ENCODE data around the gene GIT2. TPM values are rescaled to one million over a fixed set of nuclear protein-coding genes. Genes with fewer than 3 reads are reported as not detected.
"Not testable (repeated sequence)": the region's sequence is repeated elsewhere in the genome, so short reads cannot be mapped to it uniquely, and the experiment has no call there.

Gene GIT2
- total RNA-seq, 1 experiment from 2014 or later: 36.0 TPM

- in situ Hi-C loops (cut with HindIII; ENCODE audit: low pct_unique_long_range_greater_than_20kb, low sequenced_read_pairs): no loop called here
- DNase-seq (ENCODE audit: low read depth, low spot score): no peak
These were observed 80.1 kb downstream of the GIT2 start for GRCh38 chr12:109916045-109916444.

GRCh38 chr12:109915171-109916040 is 80.8 kb downstream of the GIT2 start:
- DNase-seq (ENCODE audit: low read depth, low spot score): no peak
- in situ Hi-C loops (cut with HindIII; ENCODE audit: low pct_unique_long_range_greater_than_20kb, low sequenced_read_pairs): no loop called here

GRCh38 chr12:109914461-109914860 is 81.7 kb downstream of the GIT2 start:
- in situ Hi-C loops (cut with HindIII; ENCODE audit: low pct_unique_long_range_greater_than_20kb, low sequenced_read_pairs): no loop called here
- DNase-seq (ENCODE audit: low read depth, low spot score): no peak

GRCh38 chr12:109912855-109913321 is 83.3 kb downstream of the GIT2 start:
- no peak for DNase-seq (ENCODE audit: low read depth, low spot score)
- in situ Hi-C loops (cut with HindIII; ENCODE audit: low pct_unique_long_range_greater_than_20kb, low sequenced_read_pairs): no loop called here

GRCh38 chr12:109910969-109911348 is 85.2 kb downstream of the GIT2 start:
- peak; percentile 87 for DNase-seq (ENCODE audit: low read depth, low spot score)
- in situ Hi-C loops (cut with HindIII; ENCODE audit: low pct_unique_long_range_greater_than_20kb, low sequenced_read_pairs): no loop called here

- in situ Hi-C loops (cut with HindIII; ENCODE audit: low pct_unique_long_range_greater_than_20kb, low sequenced_read_pairs): no loop called here
- no peak for DNase-seq (ENCODE audit: low read depth, low spot score)
These were observed 85.8 kb downstream of the GIT2 start for GRCh38 chr12:109910254-109910968.

- no peak for DNase-seq (ENCODE audit: low read depth, low spot score)
- in situ Hi-C loops (cut with HindIII; ENCODE audit: low pct_unique_long_range_greater_than_20kb, low sequenced_read_pairs): no loop called here
These were observed 90.9 kb downstream of the GIT2 start for GRCh38 chr12:109905301-109905700.

GRCh38 chr12:109902891-109903418 is 93.2 kb downstream of the GIT2 start:
- in situ Hi-C loops (cut with HindIII; ENCODE audit: low pct_unique_long_range_greater_than_20kb, low sequenced_read_pairs): no loop called here
- DNase-seq (ENCODE audit: low read depth, low spot score): no peak

- DNase-seq (ENCODE audit: low read depth, low spot score): no peak
These were observed 95.2 kb downstream of the GIT2 start for GRCh38 chr12:109900752-109901580.

GRCh38 chr12:109899783-109900751 is 96.1 kb downstream of the GIT2 start, which contains the start of gene TCHP:
Gene TCHP (plus strand): TSS chr12:109900274. CDS start chr12:109903027, 2,753 bp downstream.
- in situ Hi-C loops (cut with HindIII; ENCODE audit: low pct_unique_long_range_greater_than_20kb, low sequenced_read_pairs): no loop called here
- peak; percentile 89 for DNase-seq (ENCODE audit: low read depth, low spot score)

More at GRCh38 chr12:109900752-109901580, 95.2 kb downstream of the GIT2 start:
- in situ Hi-C loops (cut with HindIII; ENCODE audit: low pct_unique_long_range_greater_than_20kb, low sequenced_read_pairs): no loop called here

- in situ Hi-C loops (cut with HindIII; ENCODE audit: low pct_unique_long_range_greater_than_20kb, low sequenced_read_pairs); DNase-seq (ENCODE audit: low read depth, low spot score): not testable (repeated sequence)
These were observed 96.8 kb downstream of the GIT2 start for GRCh38 chr12:109899345-109899744.

- in situ Hi-C loops (cut with HindIII; ENCODE audit: low pct_unique_long_range_greater_than_20kb, low sequenced_read_pairs): no loop called here
- no peak for DNase-seq (ENCODE audit: low read depth, low spot score)
These were observed 99.1 kb downstream of the GIT2 start for GRCh38 chr12:109897029-109897428.

- in situ Hi-C loops (cut with HindIII; ENCODE audit: low pct_unique_long_range_greater_than_20kb, low sequenced_read_pairs): no loop called here
These were observed 100.0 kb downstream of the GIT2 start for GRCh38 chr12:109896188-109896587.

GRCh38 chr12:109894939-109895338 is 101.2 kb downstream of the GIT2 start:
- in situ Hi-C loops (cut with HindIII; ENCODE audit: low pct_unique_long_range_greater_than_20kb, low sequenced_read_pairs): no loop called here

More at GRCh38 chr12:109896188-109896587, 100.0 kb downstream of the GIT2 start:
- no peak for DNase-seq (ENCODE audit: low read depth, low spot score)

GRCh38 chr12:109893261-109893995 is 102.7 kb downstream of the GIT2 start:
- peak; percentile 39 for DNase-seq (ENCODE audit: low read depth, low spot score)
- in situ Hi-C loops (cut with HindIII; ENCODE audit: low pct_unique_long_range_greater_than_20kb, low sequenced_read_pairs): no loop called here

More at GRCh38 chr12:109894939-109895338, 101.2 kb downstream of the GIT2 start:
- DNase-seq (ENCODE audit: low read depth, low spot score): no peak

GRCh38 chr12:109892748-109893147 is 103.4 kb downstream of the GIT2 start:
- DNase-seq (ENCODE audit: low read depth, low spot score): no peak
- in situ Hi-C loops (cut with HindIII; ENCODE audit: low pct_unique_long_range_greater_than_20kb, low sequenced_read_pairs): no loop called here

Measured in SK-MEL-5 (cell line).